ENCODE results near the gene RTTN.
A peak's percentile ranks its signal among the peaks of the same experiment; 100 is the strongest.

Gene RTTN

GRCh38 chr18:70074116-70074515, 131.4 kb downstream of the RTTN start:
- DNase-seq (ENCODE audit: low spot score), result no peak

- no peak for DNase-seq (ENCODE audit: low spot score)
Measured at GRCh38 chr18:70073432-70073831, 132.1 kb downstream of the RTTN start.

GRCh38 chr18:70072678-70073077, 132.8 kb downstream of the RTTN start:
- no peak for DNase-seq (ENCODE audit: low spot score)

GRCh38 chr18:70069965-70070364, 135.5 kb downstream of the RTTN start:
- DNase-seq (ENCODE audit: low spot score), result no peak

GRCh38 chr18:70069382-70069781, 136.1 kb downstream of the RTTN start:
- DNase-seq (ENCODE audit: low spot score), result no peak

DNA sequence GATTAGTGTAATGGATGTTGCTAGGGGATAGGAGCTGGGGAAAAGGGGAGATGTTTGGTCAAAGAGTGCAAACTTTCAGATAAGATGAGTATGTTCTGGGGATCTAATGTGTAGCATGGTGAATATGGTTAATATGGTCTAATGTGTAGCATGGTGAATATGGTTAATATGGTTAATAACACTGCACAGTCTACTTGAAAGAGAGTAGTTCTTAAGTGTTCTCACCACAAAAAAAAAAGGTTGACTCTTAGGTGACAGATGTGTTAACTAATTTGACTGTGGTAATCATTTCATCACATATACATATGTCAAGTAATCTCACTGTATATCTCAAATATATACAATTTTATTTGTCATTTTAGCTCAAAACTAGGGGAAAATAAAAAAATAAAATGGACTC, 136.5 kb downstream of the RTTN start:
- DNase-seq (ENCODE audit: low spot score), result no peak

DNA sequence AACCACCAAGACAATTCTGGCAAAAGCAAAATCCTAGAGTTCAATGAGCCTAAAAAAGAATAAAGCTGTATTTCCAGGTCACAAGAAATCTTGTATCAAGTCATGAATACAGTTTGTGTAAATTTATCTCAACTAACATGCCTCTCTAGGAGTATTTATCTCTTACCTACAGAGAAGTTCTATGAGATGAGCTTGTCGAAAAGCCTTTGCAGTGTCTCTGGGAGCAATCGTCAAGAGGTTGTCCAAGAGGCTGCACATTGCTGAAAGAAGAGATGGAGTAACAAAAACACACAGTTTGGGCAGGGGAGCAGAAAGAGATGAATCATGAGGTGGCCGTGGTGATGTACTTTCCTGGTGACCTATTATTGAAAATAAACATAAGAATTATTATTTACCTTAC, 145.8 kb downstream of the RTTN start:
- DNase-seq (ENCODE audit: low spot score), result no peak

GRCh38 chr18:70058916-70059315, 146.6 kb downstream of the RTTN start:
- no peak for DNase-seq (ENCODE audit: low spot score)

DNA sequence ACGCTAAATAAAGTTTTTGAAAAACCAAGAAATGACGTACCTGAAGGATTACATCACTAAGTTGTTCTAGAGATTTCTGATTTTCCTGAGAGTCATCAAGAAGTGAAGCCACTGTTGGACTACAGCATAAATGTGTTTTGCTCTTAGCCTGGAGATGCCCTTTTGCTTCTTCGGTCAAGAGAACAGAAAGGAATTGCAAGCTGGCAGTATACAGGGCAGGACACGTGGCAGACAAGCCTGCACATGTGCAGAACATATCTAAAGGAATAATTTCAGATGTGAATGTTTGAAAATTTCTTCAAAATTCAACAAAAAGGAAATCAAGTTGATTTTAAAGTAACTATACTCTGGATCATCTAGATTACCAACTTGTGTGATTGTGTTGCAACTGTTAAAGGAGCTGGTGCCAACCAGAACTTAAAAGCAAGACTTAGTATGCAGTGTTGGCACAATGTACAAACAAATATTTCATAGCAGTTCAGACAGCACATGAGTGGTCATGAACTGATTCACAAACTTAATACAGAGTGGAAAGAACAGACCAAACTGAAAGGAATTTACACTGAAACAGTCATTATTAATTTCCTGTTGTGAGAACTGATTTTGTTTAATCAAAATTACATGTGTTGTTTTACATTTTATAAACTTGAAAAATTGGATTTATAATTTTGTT, 157.4 kb downstream of the RTTN start:
- DNase-seq (ENCODE audit: low spot score), result no peak

GRCh38 chr18:70046796-70047195, 158.7 kb downstream of the RTTN start:
- no peak for DNase-seq (ENCODE audit: low spot score)

DNA sequence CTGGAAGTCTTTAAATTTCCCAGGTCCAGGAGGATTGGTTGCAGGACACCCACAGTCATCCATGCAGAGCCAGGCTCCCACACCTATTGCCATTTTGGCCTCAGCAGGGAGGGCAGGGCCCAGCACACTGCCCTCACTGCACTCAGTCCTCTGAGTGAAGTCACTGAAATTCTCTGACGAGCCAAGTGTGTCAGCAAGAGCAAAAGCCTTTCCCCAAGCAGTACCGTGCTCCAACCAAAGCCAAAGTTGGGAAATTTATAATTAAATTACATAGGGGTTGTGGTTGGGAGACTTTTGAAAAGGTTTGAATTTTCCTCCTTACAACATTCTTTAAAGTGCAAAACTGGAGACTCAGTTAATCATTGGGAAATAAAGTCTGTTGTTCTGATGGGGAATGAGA, 159.3 kb downstream of the RTTN start:
- DNase-seq (ENCODE audit: low spot score), result no peak

DNA sequence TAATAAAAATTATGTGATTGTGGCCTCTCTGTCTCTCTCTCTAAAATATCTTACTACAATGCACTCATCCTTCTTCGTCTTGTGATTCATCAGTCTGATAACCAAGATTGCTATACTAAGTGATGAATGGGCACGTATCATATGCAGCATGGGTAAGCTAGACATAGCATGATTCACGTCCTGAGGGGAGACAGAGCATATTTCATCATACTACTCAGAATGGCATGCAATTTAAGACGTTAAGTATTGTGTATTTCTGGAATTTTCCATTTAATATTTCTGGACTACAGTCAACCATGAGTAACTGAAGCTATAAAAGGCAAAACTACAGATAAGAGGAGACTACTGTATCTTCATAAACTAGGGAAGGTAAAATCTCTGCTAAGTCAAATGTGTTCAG, 160.9 kb downstream of the RTTN start:
- DNase-seq (ENCODE audit: low spot score), result no peak

- DNase-seq (ENCODE audit: low spot score), result no peak
Measured at GRCh38 chr18:70041459-70042050, 163.9 kb downstream of the RTTN start.

GRCh38 chr18:70039186-70039585, 166.3 kb downstream of the RTTN start:
- DNase-seq (ENCODE audit: low spot score), result no peak

- no peak for DNase-seq (ENCODE audit: low spot score)
Measured at GRCh38 chr18:70037431-70038061, 167.9 kb downstream of the RTTN start.

GRCh38 chr18:70036771-70037347, 168.6 kb downstream of the RTTN start:
- DNase-seq (ENCODE audit: low spot score), result peak; percentile 46

DNA sequence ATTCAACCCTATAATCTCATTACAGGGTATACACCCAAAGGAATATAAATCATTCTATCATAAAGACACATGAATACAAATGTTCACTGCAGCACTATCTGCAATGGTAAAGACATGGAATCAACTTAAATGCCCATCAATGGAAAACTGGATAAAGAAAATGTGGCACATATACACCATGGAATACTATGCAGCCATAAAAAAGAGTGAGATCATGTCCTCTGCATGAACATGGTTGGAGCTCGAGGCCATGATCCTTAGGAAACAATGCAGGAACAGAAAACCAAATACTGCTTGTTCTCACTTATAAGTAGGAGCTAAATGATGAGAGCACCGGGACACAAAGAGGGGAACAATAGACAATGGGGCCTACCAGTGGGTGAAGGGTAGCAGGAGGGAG, 169.3 kb downstream of the RTTN start:
- DNase-seq (ENCODE audit: low spot score), result no peak

DNA sequence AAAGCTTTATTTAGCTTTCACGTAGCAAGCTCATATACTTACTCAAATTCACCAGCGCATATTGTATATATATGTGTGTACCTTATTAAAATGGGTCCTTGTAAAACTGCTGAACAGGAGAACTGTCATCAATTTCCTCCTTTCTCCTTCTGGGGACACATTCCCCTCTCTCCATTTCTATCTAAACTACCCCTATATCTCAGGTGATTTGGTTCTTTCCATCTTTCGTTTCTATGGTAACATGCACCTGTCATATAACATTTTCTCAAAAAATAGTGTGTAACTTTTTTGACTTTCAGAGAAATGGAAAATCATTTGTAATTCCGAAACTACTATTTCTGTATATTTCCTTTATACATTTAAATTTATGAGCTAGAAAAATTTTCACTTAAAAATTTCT, 174.3 kb downstream of the RTTN start:
- no peak for DNase-seq (ENCODE audit: low spot score)

DNA sequence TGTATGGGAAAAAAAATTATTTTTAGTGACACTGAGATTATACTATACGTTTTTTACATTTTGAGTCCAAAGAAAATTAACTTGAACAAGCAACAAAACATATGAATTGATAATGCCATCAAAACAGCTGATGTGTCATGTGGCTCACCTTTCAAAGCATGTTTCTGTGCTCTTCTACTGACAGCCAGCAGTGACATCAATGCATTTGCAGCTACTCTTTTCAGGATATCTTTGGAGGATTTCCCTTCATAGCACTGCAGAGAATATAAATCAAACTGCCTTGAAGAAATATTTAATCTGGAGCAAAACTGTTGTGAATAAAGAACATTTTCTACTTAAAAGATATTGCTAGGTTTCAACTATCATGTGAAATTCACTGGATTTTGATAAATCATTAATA, 174.8 kb downstream of the RTTN start:
- no peak for DNase-seq (ENCODE audit: low spot score)

GRCh38 chr18:70029163-70029562, 176.3 kb downstream of the RTTN start:
- no peak for DNase-seq (ENCODE audit: low spot score)

DNA sequence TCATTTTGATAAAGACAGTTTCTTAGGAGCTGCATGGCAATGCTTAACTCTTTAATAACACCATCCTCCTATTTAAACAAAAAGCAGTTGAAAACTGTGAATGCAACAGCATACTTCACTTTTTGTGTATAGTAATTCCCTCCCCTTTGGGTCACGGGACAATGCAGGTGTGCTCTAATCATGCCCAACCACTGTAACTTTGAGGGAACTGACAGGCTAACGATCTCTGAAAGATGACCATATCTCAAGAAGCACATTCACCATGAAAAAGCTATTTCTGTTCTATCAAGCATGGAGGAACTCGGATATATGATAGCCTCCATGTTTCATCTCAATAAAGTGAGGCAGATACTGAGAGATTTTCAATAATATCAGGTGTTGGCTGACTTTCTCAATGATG, 176.8 kb downstream of the RTTN start:
- DNase-seq (ENCODE audit: low spot score), result no peak

DNA sequence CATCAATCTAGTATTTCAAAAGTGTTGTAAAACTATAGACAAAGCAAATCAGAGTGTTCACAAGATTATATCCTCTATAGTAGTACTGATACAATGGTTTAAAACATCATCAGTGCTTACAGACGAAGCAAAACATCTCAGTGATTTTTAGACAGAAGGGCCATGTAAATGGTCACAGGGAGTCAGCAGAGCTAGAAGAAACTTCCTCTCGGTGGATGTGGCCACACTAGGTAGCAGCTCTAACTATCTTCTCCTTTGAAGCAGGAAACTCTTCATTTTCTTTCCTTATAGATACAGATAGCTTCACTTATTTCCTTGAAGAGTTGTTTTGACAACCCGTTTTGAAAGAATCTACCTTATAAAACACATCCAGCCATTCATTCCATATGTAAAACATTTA, 177.4 kb downstream of the RTTN start:
- DNase-seq (ENCODE audit: low spot score), result no peak

GRCh38 chr18:70025580-70025979, 179.9 kb downstream of the RTTN start:
- no peak for DNase-seq (ENCODE audit: low spot score)

Measured in germinal center (tissue), 1 donor.